Measurements from ENCODE around the gene PLEKHA6.
A peak's percentile ranks its signal among the peaks of the same experiment; 100 is the strongest.

PLEKHA6 gene

GRCh38 chr1:204201348-204202040 is 158.2 kb downstream of the PLEKHA6 start:
- Histone ChIP-seq H3K27me3 (no peaks in the 10 kb centered on the region), H3K27ac (no peak overlapping the region), H4K20me1 (no peaks in the 10 kb centered on the region)

GRCh38 chr1:204199579-204199978 is 160.2 kb downstream of the PLEKHA6 start:
- peaks cover 53% of the 10 kb centered on the region for H3K4me1 ChIP-seq
- H3K9ac ChIP-seq = no peak overlapping the region
- H4K20me1 ChIP-seq = no peaks in the 10 kb centered on the region
- no peaks in the 10 kb centered on the region for H3K9me3 ChIP-seq
- no peaks in the 10 kb centered on the region for H3K27me3 ChIP-seq
- no peak overlapping the region for H3K4me3 ChIP-seq
- no peak for TF ChIP-seq Cebpa-rat (IDR thresholded peaks at IDR 0.05)
- H3K4me2 ChIP-seq = peak overlapping the region; percentile 76
- H3K27ac ChIP-seq = no peak overlapping the region
- no peaks in the 10 kb centered on the region for H3K36me3 ChIP-seq

More at GRCh38 chr1:204201348-204202040, 158.2 kb downstream of the PLEKHA6 start:
- no peak overlapping the region for H3K4me2 ChIP-seq
- H3K9me3 ChIP-seq = no peaks in the 10 kb centered on the region
- H3K36me3 ChIP-seq = no peaks in the 10 kb centered on the region
- no peak overlapping the region for H3K4me3 ChIP-seq
- H3K9ac ChIP-seq = no peak overlapping the region
- no peak for TF ChIP-seq Cebpa-rat (IDR thresholded peaks at IDR 0.05)
- peaks cover 34% of the 10 kb centered on the region for H3K4me1 ChIP-seq

GRCh38 chr1:204198348-204199340 is 161.1 kb downstream of the PLEKHA6 start:
- H3K36me3 ChIP-seq = no peaks in the 10 kb centered on the region
- no peak overlapping the region; the same call in 1 of the 2 replicates for H3K9ac ChIP-seq
- no peak overlapping the region for H3K4me3 ChIP-seq
- no peak for TF ChIP-seq Cebpa-rat (IDR thresholded peaks at IDR 0.05)
- peaks cover 62% of the 10 kb centered on the region for H3K4me1 ChIP-seq
- peak overlapping the region; percentile 76 for H3K4me2 ChIP-seq
- no peaks in the 10 kb centered on the region for H3K27me3 ChIP-seq
- H4K20me1 ChIP-seq = no peaks in the 10 kb centered on the region
- H3K27ac ChIP-seq = no peak overlapping the region
- H3K9me3 ChIP-seq = no peaks in the 10 kb centered on the region

- no peak for TF ChIP-seq Cebpa-rat (IDR thresholded peaks at IDR 0.05)
- peaks cover 78% of the 10 kb centered on the region for H3K4me1 ChIP-seq
- no peak overlapping the region for H3K9ac ChIP-seq
Measured at GRCh38 chr1:204197068-204197467, 162.7 kb downstream of the PLEKHA6 start.

DNA sequence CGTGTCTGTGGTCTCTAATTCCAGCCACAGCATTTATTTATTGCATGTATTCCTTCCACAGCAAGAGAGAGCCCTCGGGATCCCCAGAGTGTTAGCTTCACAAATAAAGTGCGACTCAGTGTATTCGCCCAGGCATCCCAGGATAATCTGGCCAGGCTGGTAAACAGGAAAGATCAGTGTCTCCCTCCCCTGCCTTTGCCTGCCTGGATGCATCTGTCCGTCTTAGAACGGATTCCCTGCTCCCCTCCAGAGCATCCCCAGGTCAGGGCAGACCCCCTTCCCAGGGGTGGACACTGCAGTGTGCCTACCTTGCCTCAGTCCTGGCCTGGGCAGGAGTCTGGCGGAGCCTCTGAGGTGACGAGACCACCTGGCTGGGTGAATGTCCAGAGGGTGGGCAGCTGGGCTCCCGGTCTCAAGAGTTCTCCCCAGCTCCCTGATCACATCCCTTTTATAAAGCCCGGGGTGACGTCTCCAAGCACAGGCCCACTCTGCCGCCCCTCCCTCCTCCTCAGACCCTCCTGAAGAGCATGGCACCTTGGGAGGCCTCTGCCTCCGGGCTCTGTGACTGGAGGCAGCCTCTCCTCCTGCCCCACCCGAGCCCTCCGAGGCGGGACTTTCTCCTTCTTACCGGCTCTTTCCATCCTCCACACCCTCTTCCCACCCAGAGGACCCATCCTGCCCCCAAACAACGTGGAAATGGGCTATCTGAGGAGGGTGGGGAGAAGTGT is 163.5 kb downstream of the PLEKHA6 start, which contains the start of gene KISS1:
Gene KISS1, minus strand, starts transcription at position 424 of the 728 bp plus-strand sequence. CDS start 3,615 bp downstream, outside the sequence.
- Histone ChIP-seq H3K27me3 (no peaks in the 10 kb centered on the region), H4K20me1 (no peaks in the 10 kb centered on the region), H3K4me3 (no peak within 1 kb of the TSS), H3K27ac (no peak within 1 kb of the TSS), H3K9me3 (no peaks in the 10 kb centered on the region), H3K4me1 (peaks cover 86% of the 10 kb centered on the region), H3K4me2 (peak within 1 kb of the TSS; percentile 84), H3K9ac (no peak within 1 kb of the TSS), H3K36me3 (no peaks in the 10 kb centered on the region)
- no peak for TF ChIP-seq Cebpa-rat (IDR thresholded peaks at IDR 0.05)

More at GRCh38 chr1:204197068-204197467, 162.7 kb downstream of the PLEKHA6 start:
- Histone ChIP-seq H3K27ac (no peak overlapping the region), H3K36me3 (no peaks in the 10 kb centered on the region), H3K4me3 (no peak overlapping the region), H3K4me2 (peak overlapping the region; percentile 84), H3K9me3 (no peaks in the 10 kb centered on the region), H4K20me1 (no peaks in the 10 kb centered on the region), H3K27me3 (no peaks in the 10 kb centered on the region)

GRCh38 chr1:204194771-204195170 is 165.0 kb downstream of the PLEKHA6 start:
- no peak for TF ChIP-seq Cebpa-rat (IDR thresholded peaks at IDR 0.05)
- peak overlapping the region; percentile 59 for H3K27ac ChIP-seq
- H3K4me3 ChIP-seq = no peak overlapping the region
- no peaks in the 10 kb centered on the region for H3K9me3 ChIP-seq
- no peaks in the 10 kb centered on the region for H3K27me3 ChIP-seq
- H3K9ac ChIP-seq = peak overlapping the region; percentile 35; the same call in 1 of the 2 replicates
- peak overlapping the region; percentile 84 for H3K4me2 ChIP-seq
- no peaks in the 10 kb centered on the region for H4K20me1 ChIP-seq
- no peaks in the 10 kb centered on the region for H3K36me3 ChIP-seq
- peaks cover 99% of the 10 kb centered on the region for H3K4me1 ChIP-seq

- no peak overlapping the region for H3K9ac ChIP-seq
- H3K27ac ChIP-seq = peak overlapping the region; percentile 59
- H4K20me1 ChIP-seq = no peaks in the 10 kb centered on the region
- H3K9me3 ChIP-seq = no peaks in the 10 kb centered on the region
- no peaks in the 10 kb centered on the region for H3K27me3 ChIP-seq
- H3K4me3 ChIP-seq = no peak overlapping the region
- H3K4me1 ChIP-seq = peaks cover 99% of the 10 kb centered on the region
- TF ChIP-seq Cebpa-rat (IDR thresholded peaks at IDR 0.05) = no peak
- no peaks in the 10 kb centered on the region for H3K36me3 ChIP-seq
- peak overlapping the region; percentile 84 for H3K4me2 ChIP-seq
Measured at GRCh38 chr1:204194080-204194479, 165.6 kb downstream of the PLEKHA6 start.

DNA sequence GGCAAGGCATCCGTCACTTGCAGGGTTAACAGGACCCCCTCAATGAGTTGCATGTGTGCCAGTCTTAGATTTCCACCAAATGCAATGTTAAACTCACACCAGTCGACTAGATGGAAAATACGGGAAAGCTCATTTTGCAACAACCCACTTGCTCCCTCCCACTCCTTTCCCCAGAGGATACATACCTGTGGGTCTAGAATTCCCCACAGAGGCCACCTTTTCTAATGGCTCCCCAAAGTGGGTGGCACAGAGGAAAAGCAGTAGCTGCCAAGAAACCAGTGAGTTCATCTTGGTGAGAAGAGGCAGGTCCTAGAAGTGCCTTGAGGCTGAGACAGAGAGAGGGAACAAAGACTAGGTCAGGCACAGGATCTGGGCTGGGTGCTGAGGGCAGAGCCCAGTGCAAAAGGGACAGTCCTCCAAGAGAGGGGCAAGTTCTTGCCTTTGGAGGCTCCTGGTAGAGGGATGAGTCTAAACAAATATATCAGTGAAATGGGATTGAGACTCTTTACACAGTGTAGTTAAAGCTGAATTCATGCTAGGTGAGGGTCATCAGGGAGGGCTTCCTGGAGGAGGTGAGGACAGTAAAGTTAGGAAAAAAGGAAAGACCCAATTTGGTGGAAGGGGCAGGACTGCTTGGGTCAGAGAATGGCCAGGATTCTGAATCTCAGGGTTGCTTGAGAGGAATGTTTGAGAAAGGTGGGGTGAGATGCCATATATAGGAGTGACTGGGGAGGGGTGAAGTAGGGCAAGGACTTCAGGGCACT is 167.0 kb downstream of the PLEKHA6 start:
- Histone ChIP-seq H4K20me1 (no peaks in the 10 kb centered on the region), H3K4me1 (peaks cover 99% of the 10 kb centered on the region), H3K9ac (no peak overlapping the region), H3K9me3 (no peaks in the 10 kb centered on the region), H3K4me2 (peak overlapping the region; percentile 84), H3K36me3 (no peaks in the 10 kb centered on the region), H3K27me3 (no peaks in the 10 kb centered on the region), H3K4me3 (no peak overlapping the region), H3K27ac (no peak overlapping the region)
- TF ChIP-seq Cebpa-rat (IDR thresholded peaks at IDR 0.05) = no peak

DNA sequence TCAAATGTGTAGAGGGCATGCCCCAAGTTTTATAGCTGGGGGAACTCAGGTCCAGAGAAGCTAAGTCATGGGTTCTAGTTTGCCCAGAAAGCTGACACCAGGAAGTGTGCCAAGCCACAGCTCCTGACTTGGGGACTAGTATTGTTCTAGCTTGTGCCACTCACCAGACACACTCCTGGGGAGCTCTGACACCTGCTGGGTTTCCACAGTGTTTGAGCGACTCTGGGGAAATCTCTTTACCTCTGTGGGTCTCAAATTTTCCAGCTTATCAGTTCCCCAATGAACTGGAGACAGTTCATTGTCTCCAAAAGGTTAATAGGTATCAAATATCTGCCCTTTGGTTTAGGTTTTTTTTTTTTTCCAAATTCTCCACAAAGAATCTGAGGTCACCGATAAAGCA is 167.7 kb downstream of the PLEKHA6 start:
- no peak for TF ChIP-seq Cebpa-rat (IDR thresholded peaks at IDR 0.05)
- Histone ChIP-seq H3K4me1 (peaks cover 93% of the 10 kb centered on the region), H3K4me3 (no peak overlapping the region), H3K36me3 (no peaks in the 10 kb centered on the region), H3K27ac (no peak overlapping the region), H3K9ac (no peak overlapping the region), H3K27me3 (no peaks in the 10 kb centered on the region), H4K20me1 (no peaks in the 10 kb centered on the region), H3K9me3 (no peaks in the 10 kb centered on the region), H3K4me2 (peak overlapping the region; percentile 84)

All from BLaER1 (cell line).